SK-N-SH (cell line): ENCODE results near the gene TJAP1. TPM values are rescaled to one million over a fixed set of nuclear protein-coding genes. Genes with fewer than 3 reads are reported as not detected.

Source experiments
- CTCF ChIA-PET: fragments of 300-600, 350-600 bp; formaldehyde crosslinking; extraction: SDS; loops from one replicate; lab custom pipeline; 2021; lab: Yijun Ruan, JAX
- POLR2A ChIA-PET: fragments of 350-600 bp; sonication (Branson Sonifier 250); formaldehyde crosslinking; extraction: SDS; loops from one replicate; lab custom pipeline; 2020; ENCODE audit warnings: antibody characterized with exemption, inconsistent platforms; lab: Yijun Ruan, JAX
- DNase-seq: peaks from one replicate; pipeline ENCODE4 v3.0.0; 2012
- H2AFZ ChIP-seq: fragments of 200-600 bp; sonication (generic); 2 replicates; pipeline ENCODE4 v1.8.1; 2016; ENCODE audit warnings: antibody characterized with exemption, mild to moderate bottlenecking, low read depth
- H3F3A ChIP-seq: fragments of 200-600 bp; sonication (generic); replicated peaks from 2 replicates; pipeline ENCODE3; 2016; ENCODE audit warnings: antibody characterized with exemption, mild to moderate bottlenecking; ENCODE audit not compliant: insufficient read depth
- H3K27ac ChIP-seq, 2 experiments: fragments of 200-500 bp in 1 of 2; fragments of 200-600 bp in 1 of 2; sonication (Bioruptor generic) in 1 of 2; sonication (generic), shearing (Covaris generic) in 1 of 2; 2 replicates each; pipeline versions ENCODE4 v1.5.1 to v1.6.1; 2014 to 2016; ENCODE audit warnings: low read depth in 2 of 2, inconsistent platforms in 1 of 2, low read length in 1 of 2, mild to moderate bottlenecking in 1 of 2, mixed read lengths in 1 of 2
- H3K27me3 ChIP-seq: fragments of 200-600 bp; sonication (generic), shearing (Covaris generic); 2 replicates; pipeline ENCODE4 v1.6.1; 2016; ENCODE audit warnings: mixed run types; ENCODE audit not compliant: insufficient read depth
- H3K36me3 ChIP-seq, 2 experiments: fragments of 200-500 bp in 1 of 2; fragments of 200-600 bp in 1 of 2; sonication (Bioruptor generic) in 1 of 2; sonication (generic) in 1 of 2; replicated peaks in 1 of 2; 2 replicates each; pipeline versions ENCODE3 to v1.5.1; 2014 to 2016; ENCODE audit warnings: low read length in 1 of 2, mild to moderate bottlenecking in 1 of 2; ENCODE audit not compliant: insufficient read depth in 2 of 2, control insufficient read depth in 1 of 2
- H3K4me1 ChIP-seq, 2 experiments: fragments of 200-500 bp in 1 of 2; fragments of 200-600 bp in 1 of 2; sonication (Bioruptor generic) in 1 of 2; sonication (generic), shearing (Covaris generic) in 1 of 2; 2 replicates each; pipeline versions ENCODE4 v1.5.1 to v1.6.1; 2014 to 2016; ENCODE audit warnings: low read depth in 1 of 2, low read length in 1 of 2, mixed run types in 1 of 2; ENCODE audit not compliant: insufficient read depth in 2 of 2, control insufficient read depth in 1 of 2
- H3K4me2 ChIP-seq: fragments of 200-600 bp; sonication (generic), shearing (Covaris generic); 2 replicates; pipeline ENCODE4 v1.6.1; 2017; ENCODE audit warnings: mixed run types
- H3K4me3 ChIP-seq, 2 experiments: fragments of 200-500 bp in 1 of 2; fragments of 200-600 bp in 1 of 2; sonication (Bioruptor generic) in 1 of 2; sonication (generic), shearing (Covaris generic) in 1 of 2; 2 replicates each; pipeline versions ENCODE4 v1.5.1 to v1.8.1; 2014 to 2016; ENCODE audit warnings: low read depth in 2 of 2, inconsistent platforms in 1 of 2, low read length in 1 of 2, mild to moderate bottlenecking in 1 of 2, mixed read lengths in 1 of 2, moderate library complexity in 1 of 2
- H3K79me2 ChIP-seq: fragments of 200-600 bp; sonication (generic); 2 replicates; pipeline ENCODE4 v1.8.1; 2017; ENCODE audit warnings: mild to moderate bottlenecking; ENCODE audit not compliant: insufficient read depth
- H3K9ac ChIP-seq: fragments of 200-600 bp; sonication (generic); 2 replicates; pipeline ENCODE4 v1.6.1; 2017; ENCODE audit warnings: mixed run types
- H3K9me2 ChIP-seq: fragments of 200-600 bp; sonication (generic); 2 replicates; pipeline ENCODE4 v1.6.1; 2017; ENCODE audit warnings: mixed run types
- H3K9me3 ChIP-seq: fragments of 200-600 bp; sonication (generic); 2 replicates; pipeline ENCODE4 v1.6.1; 2017; ENCODE audit warnings: mixed run types, mild to moderate bottlenecking, moderate library complexity
- H4K20me1 ChIP-seq: fragments of 200-600 bp; sonication (generic); 2 replicates; pipeline ENCODE4 v1.6.1; 2017; ENCODE audit warnings: mild to moderate bottlenecking, mixed run types; ENCODE audit not compliant: insufficient read depth
- EZH2phosphoT487 ChIP-seq: fragments of 200-600 bp; sonication (generic); IDR thresholded peaks from 2 replicates; pipeline ENCODE4 v1.6.1; 2017; ENCODE audit warnings: low read depth, mixed run types, mild to moderate bottlenecking, antibody characterized with exemption, moderate library complexity, borderline replicate concordance
- FOXJ3 ChIP-seq: sonication (generic); formaldehyde crosslinking; IDR thresholded peaks from 2 replicates; pipeline ENCODE4 v1.5.1; 2020; ENCODE audit warnings: mild to moderate bottlenecking, missing genetic modification reagents
- GATA2 ChIP-seq: sonication (generic); formaldehyde crosslinking; IDR thresholded peaks from 2 replicates; pipeline ENCODE4 v1.5.0; 2020; ENCODE audit warnings: mild to moderate bottlenecking, missing genetic modification reagents
- IRF3 ChIP-seq: fragments of 150-350 bp; IDR thresholded peaks from 2 replicates; pipeline ENCODE4 v1.6.1; 2016; ENCODE audit warnings: mild to moderate bottlenecking, low read depth, low read length
- MAX ChIP-seq: IDR thresholded peaks from 2 replicates; pipeline ENCODE4 v1.4.0; 2012; ENCODE audit warnings: low read depth
- MEF2A ChIP-seq: IDR thresholded peaks from 2 replicates; pipeline ENCODE4 v1.4.0; 2012; ENCODE audit warnings: low read depth, borderline replicate concordance
- NFIC ChIP-seq: IDR thresholded peaks from 2 replicates; pipeline ENCODE4 v1.4.0; 2012; ENCODE audit warnings: borderline replicate concordance
- PBX3 ChIP-seq: IDR thresholded peaks from 2 replicates; pipeline ENCODE4; 2012
- POLR2AphosphoS5 ChIP-seq: IDR thresholded peaks from 2 replicates; pipeline ENCODE4 v1.6.1; 2012; ENCODE audit warnings: low read depth, low read length
- RCOR1 ChIP-seq: fragments of 150-350 bp; IDR thresholded peaks from 2 replicates; pipeline ENCODE4 v1.6.1; 2017; ENCODE audit warnings: antibody characterized with exemption, low read length
- REST ChIP-seq: IDR thresholded peaks from 2 replicates; pipeline ENCODE4 v1.6.1; 2012; ENCODE audit warnings: mild to moderate bottlenecking, low read depth, low read length, moderate library complexity
- SMC3 ChIP-seq: IDR thresholded peaks from 2 replicates; pipeline ENCODE4 v1.6.1; 2012; ENCODE audit warnings: low read depth, low read length, improper control_type of control experiment
- TCF12 ChIP-seq: IDR thresholded peaks from 2 replicates; pipeline ENCODE4 v1.4.0; 2012
- USF1 ChIP-seq: IDR thresholded peaks from 2 replicates; pipeline ENCODE4 v1.4.0; 2012; ENCODE audit warnings: low read depth, borderline replicate concordance
- YY1 ChIP-seq: IDR thresholded peaks from 2 replicates; pipeline ENCODE4 v1.4.0; 2012; ENCODE audit warnings: low read depth, mild to moderate bottlenecking
- ZBTB33 ChIP-seq: IDR thresholded peaks from 2 replicates; pipeline ENCODE4 v1.4.0; 2012; ENCODE audit warnings: low read depth, borderline replicate concordance
- WGBS: methylation state at CpG from one replicate; pipeline ENCODE4 v1.1.6; 2017; ENCODE audit warnings: low lambda C conversion rate; 5-methylcytosine and 5-hydroxymethylcytosine counted together
- polyA plus RNA-seq, 3 experiments: library from polyadenylated mRNA; depleted of rRNA; stranded (reverse); fragments of >200 nt; gene quantifications; 2 replicates each; pipeline ENCODE4 v1.2.3, GENCODE V29; 2012

The TJAP1 gene
- polyA plus RNA-seq, 1 of the 3 experiments (the other 2 are of a cell fraction) = 39.5 TPM

- H2AFZ ChIP-seq = no peak overlapping the region
- peak overlapping the region; percentile 85 for H3K4me2 ChIP-seq
- H3K36me3 ChIP-seq = peaks cover 7 to 20% of the 10 kb centered on the region in 2 experiments
- TF ChIP-seq REST = no peak
- no peak for TF ChIP-seq SMC3
- no peak for TF ChIP-seq POLR2AphosphoS5
- no peak for TF ChIP-seq GATA2
- TF ChIP-seq IRF3 = no peak
- no peak for TF ChIP-seq MEF2A
- ChIA-PET POLR2A (interaction anchor here (1.2 to 2.5 kb wide), 2 partner anchors 8 to 66 kb away, joined by 3 to 10 read pairs; no protein-coding TSS in a partner anchor), CTCF (interaction anchor here (1.5 kb wide), 1 partner anchor 25 kb away, joined by 5 read pairs; no protein-coding TSS in a partner anchor)
- peaks cover 3 to 12% of the 10 kb centered on the region in 2 experiments; a peak in 3 of 4 replicates for H3K4me1 ChIP-seq
- H3K9me2 ChIP-seq = no peaks in the 10 kb centered on the region
- no peaks in the 10 kb centered on the region for H3K27me3 ChIP-seq
- H3K9ac ChIP-seq = peak overlapping the region; percentile 82; the same call in 1 of the 2 replicates
- H3K9me3 ChIP-seq = no peaks in the 10 kb centered on the region
- peaks cover 36% of the 10 kb centered on the region for H3K79me2 ChIP-seq
- peak overlapping the region; percentile 83 to 88 for H3K4me3 ChIP-seq
- WGBS = 98% methylated on average over 3 of the region's 3 CpGs
- H4K20me1 ChIP-seq = no peaks in the 10 kb centered on the region
- H3K27ac ChIP-seq = no peak overlapping the region
- peaks cover 3% of the 10 kb centered on the region for H3F3A ChIP-seq
- DNase-seq = no peak
These were observed 48.5 kb upstream of the TJAP1 start for GRCh38 chr6:43428874-43429273.

GRCh38 chr6:43432009-43432945 is 45.1 kb upstream of the TJAP1 start:
- Histone ChIP-seq H3K9ac (no peak overlapping the region), H3K9me3 (no peaks in the 10 kb centered on the region), H3K9me2 (no peaks in the 10 kb centered on the region), H3K27ac (no peak overlapping the region), H2AFZ (no peak overlapping the region), H4K20me1 (no peaks in the 10 kb centered on the region), H3K36me3 (peaks cover 7 to 22% of the 10 kb centered on the region in 2 experiments), H3K27me3 (no peaks in the 10 kb centered on the region), H3K4me2 (no peak overlapping the region), H3K79me2 (peaks cover 36% of the 10 kb centered on the region), H3F3A (no peaks in the 10 kb centered on the region), H3K4me1 (peaks cover 0 to 23% of the 10 kb centered on the region in 2 experiments; a peak in 2 of 4 replicates), H3K4me3 (no peak overlapping the region)
- WGBS = 97% methylated on average over 7 of the region's 19 CpGs
- no peak for DNase-seq
- ChIA-PET POLR2A (no interaction called here), CTCF (interaction anchor here (0.7 to 1.7 kb wide), 7 partner anchors 11 to 447 kb away, joined by 3 to 8 read pairs (median 4); no protein-coding TSS in a partner anchor)
- TF ChIP-seq PBX3 = no peak
- no peak for TF ChIP-seq MAX
- no peak for TF ChIP-seq TCF12
- TF ChIP-seq MEF2A = no peak
- TF ChIP-seq NFIC = no peak
- no peak for TF ChIP-seq USF1
- no peak for TF ChIP-seq ZBTB33
- TF ChIP-seq YY1 = no peak
- no peak for TF ChIP-seq FOXJ3 (CRISPR knock-in tag)
- TF ChIP-seq RCOR1 = no peak
- TF ChIP-seq EZH2phosphoT487 = no peak
- no peak for TF ChIP-seq SMC3
